Natural killer cell (primary cell): ENCODE data around the gene CCNF. TPM values are rescaled to one million over a fixed set of nuclear protein-coding genes. Genes with fewer than 3 reads are reported as not detected.

Experiments used
- ATAC-seq, 3 donors: fragments of 150-1000 bp in 2 of 3; fragments of 200-7000 bp in 1 of 3; cut with Tn5 transposase; 1 replicate in 1 of 3; 2 replicates in 2 of 3; pipeline ENCODE4 v1.10.0; 2021; ENCODE audit warnings: mild to moderate bottlenecking in 2 of 3, moderate library complexity in 2 of 3
- DNase-seq, 2 donors: peaks; one replicate each; pipeline versions ENCODE4 v3.0.0 to v3.0.0-alpha.2; 2013 to 2021; ENCODE audit warnings: mixed read lengths in 1 of 2
- H3K27ac ChIP-seq: one replicate; pipeline ENCODE4 v1.5.1; 2013; ENCODE audit warnings: mild to moderate bottlenecking, low read length
- H3K27me3 ChIP-seq: one replicate; pipeline ENCODE4 v1.6.1; 2013; ENCODE audit warnings: low read length; ENCODE audit not compliant: control insufficient read depth, insufficient read depth
- H3K36me3 ChIP-seq: one replicate; pipeline ENCODE4 v1.6.1; 2013; ENCODE audit warnings: low read length; ENCODE audit not compliant: control insufficient read depth, insufficient read depth
- H3K4me1 ChIP-seq: one replicate; pipeline ENCODE4 v1.6.1; 2013; ENCODE audit warnings: low read length; ENCODE audit not compliant: control insufficient read depth, insufficient read depth
- H3K4me3 ChIP-seq: one replicate; pipeline ENCODE4 v1.5.1; 2013; ENCODE audit warnings: low read length
- H3K9me3 ChIP-seq: one replicate; pipeline ENCODE4 v1.6.1; 2013; ENCODE audit warnings: low read length; ENCODE audit not compliant: control insufficient read depth, insufficient read depth
- H3K27ac Mint-ChIP-seq, 2 donors: one replicate each; pipeline ENCODE4 v1.8.0; 2022; ENCODE audit warnings: mild to moderate bottlenecking in 2 of 2, mixed read lengths in 2 of 2, moderate library complexity in 1 of 2
- H3K27me3 Mint-ChIP-seq, 2 donors: one replicate each; pipeline ENCODE4 v1.8.0; 2022; ENCODE audit warnings: low read depth in 2 of 2, mixed read lengths in 2 of 2
- H3K36me3 Mint-ChIP-seq: one replicate; pipeline ENCODE4 v1.8.0; 2022; ENCODE audit warnings: mixed read lengths
- H3K4me1 Mint-ChIP-seq, 2 donors: one replicate each; pipeline ENCODE4 v1.8.0; 2022; ENCODE audit warnings: mixed read lengths in 2 of 2
- H3K4me3 Mint-ChIP-seq: one replicate; pipeline ENCODE4 v1.8.0; 2022; ENCODE audit warnings: mild to moderate bottlenecking, moderate library complexity, mixed read lengths
- H3K9me3 Mint-ChIP-seq, 2 donors: one replicate each; pipeline ENCODE4 v1.8.0; 2022; ENCODE audit warnings: mixed read lengths in 2 of 2
- WGBS: methylation state at CpG from one replicate; pipeline ENCODE4 v1.1.7; 2013; ENCODE audit warnings: missing lambda C conversion rate; ENCODE audit not compliant: insufficient coverage; 5-methylcytosine and 5-hydroxymethylcytosine counted together
- intact Hi-C: fragments of 100-400 bp; cut with micrococcal nuclease; formaldehyde crosslinking; loops from one replicate; pipeline ENCODE4 v1.14.2; 2022
- total RNA-seq, 4 donors: library from RNA; stranded (reverse); fragments of 120-200 nt in 1 of 4; gene quantifications; one replicate each; pipeline versions ENCODE4 v1.2.3 to v1.2.4, GENCODE V29; 2013 to 2022
- TF ChIP-seq, protein P1 (sequence below): fragments of 200-600 bp; IDR thresholded peaks from one replicate; pipeline ENCODE4 v1.8.0; 2022; ENCODE audit warnings: antibody characterized with exemption

The CCNF gene
- total RNA-seq, 3 donors from 2014 or later (not counting 1 experiment from before 2014, with no cell fraction given) = 7.5 to 14.2 (median 8.4) TPM

- TF ChIP-seq, protein P1, sequence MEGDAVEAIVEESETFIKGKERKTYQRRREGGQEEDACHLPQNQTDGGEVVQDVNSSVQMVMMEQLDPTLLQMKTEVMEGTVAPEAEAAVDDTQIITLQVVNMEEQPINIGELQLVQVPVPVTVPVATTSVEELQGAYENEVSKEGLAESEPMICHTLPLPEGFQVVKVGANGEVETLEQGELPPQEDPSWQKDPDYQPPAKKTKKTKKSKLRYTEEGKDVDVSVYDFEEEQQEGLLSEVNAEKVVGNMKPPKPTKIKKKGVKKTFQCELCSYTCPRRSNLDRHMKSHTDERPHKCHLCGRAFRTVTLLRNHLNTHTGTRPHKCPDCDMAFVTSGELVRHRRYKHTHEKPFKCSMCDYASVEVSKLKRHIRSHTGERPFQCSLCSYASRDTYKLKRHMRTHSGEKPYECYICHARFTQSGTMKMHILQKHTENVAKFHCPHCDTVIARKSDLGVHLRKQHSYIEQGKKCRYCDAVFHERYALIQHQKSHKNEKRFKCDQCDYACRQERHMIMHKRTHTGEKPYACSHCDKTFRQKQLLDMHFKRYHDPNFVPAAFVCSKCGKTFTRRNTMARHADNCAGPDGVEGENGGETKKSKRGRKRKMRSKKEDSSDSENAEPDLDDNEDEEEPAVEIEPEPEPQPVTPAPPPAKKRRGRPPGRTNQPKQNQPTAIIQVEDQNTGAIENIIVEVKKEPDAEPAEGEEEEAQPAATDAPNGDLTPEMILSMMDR = no peak
- H3K36me3 ChIP-seq = no peaks in the 10 kb centered on the region
- no peak overlapping the region for H3K4me3 ChIP-seq
- peak overlapping the region; percentile 93 for H3K4me3 Mint-ChIP-seq
- intact Hi-C loops = no loop called here
- H3K27me3 ChIP-seq = no peaks in the 10 kb centered on the region
- H3K27ac Mint-ChIP-seq = no peak overlapping the region
- H3K27ac ChIP-seq = no peak overlapping the region
- no peaks in the 10 kb centered on the region for H3K9me3 ChIP-seq
- peaks cover 26 to 32% of the 10 kb centered on the region in 2 donors for H3K4me1 Mint-ChIP-seq
- peaks cover 33% of the 10 kb centered on the region for H3K4me1 ChIP-seq
- no peaks in the 10 kb centered on the region for H3K27me3 Mint-ChIP-seq
- no peak for DNase-seq
- WGBS = 94% methylated on average over 6 of the region's 6 CpGs
- no peaks in the 10 kb centered on the region for H3K9me3 Mint-ChIP-seq
- no peak for ATAC-seq
- no peaks in the 10 kb centered on the region for H3K36me3 Mint-ChIP-seq
Measured at GRCh38 chr16:2426941-2427361, 2.3 kb upstream of the CCNF start.

DNA sequence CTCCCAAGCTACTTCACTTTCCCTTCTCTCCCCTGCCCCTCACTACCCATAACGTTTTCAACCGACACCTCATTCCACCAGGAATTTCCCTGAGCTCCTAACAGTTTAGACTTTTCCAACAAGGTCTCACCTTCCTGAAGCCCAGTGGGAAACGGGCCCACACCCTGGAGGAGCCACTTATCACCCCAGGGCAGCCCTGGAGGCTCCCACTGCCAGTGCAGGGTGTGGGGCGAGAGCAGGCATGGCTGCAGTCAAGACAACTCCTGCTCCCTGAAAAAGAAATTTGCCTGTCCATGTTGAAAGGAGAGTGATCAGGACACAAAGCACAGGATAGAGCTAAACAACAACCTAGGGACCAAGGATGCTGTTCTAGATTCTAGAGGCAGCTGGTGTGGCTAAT lies 1.7 kb upstream of the CCNF start:
- Histone ChIP-seq H3K4me3 (no peak overlapping the region), H3K4me1 (peaks cover 27% of the 10 kb centered on the region), H3K36me3 (peaks cover 4% of the 10 kb centered on the region), H3K27me3 (no peaks in the 10 kb centered on the region), H3K27ac (no peak overlapping the region), H3K9me3 (no peaks in the 10 kb centered on the region)
- peak overlapping the region; percentile 93 for H3K4me3 Mint-ChIP-seq
- H3K27me3 Mint-ChIP-seq = no peaks in the 10 kb centered on the region
- WGBS = 97% methylated on average over 4 of the region's 4 CpGs
- TF ChIP-seq, protein P1 = no peak
- no peak for DNase-seq
- intact Hi-C loops = no loop called here
- no peak for ATAC-seq
- peak overlapping the region in 1 of 2 donors; percentile 83 for H3K27ac Mint-ChIP-seq
- peaks cover 26 to 27% of the 10 kb centered on the region in 2 donors for H3K4me1 Mint-ChIP-seq
- no peaks in the 10 kb centered on the region for H3K9me3 Mint-ChIP-seq
- H3K36me3 Mint-ChIP-seq = no peaks in the 10 kb centered on the region

GRCh38 chr16:2428051-2428783 lies 1.0 kb upstream of the CCNF start:
- Mint-ChIP-seq H3K27me3 (no peaks in the 10 kb centered on the region), H3K4me1 (peaks cover 25 to 26% of the 10 kb centered on the region in 2 donors), H3K9me3 (no peaks in the 10 kb centered on the region), H3K27ac (peak overlapping the region; percentile 68 to 83), H3K36me3 (no peaks in the 10 kb centered on the region), H3K4me3 (peak overlapping the region; percentile 93)
- no peak for ATAC-seq
- WGBS = 38% methylated on average over 28 of the region's 28 CpGs
- H3K36me3 ChIP-seq = peaks cover 11% of the 10 kb centered on the region
- H3K4me3 ChIP-seq = peak overlapping the region; percentile 70
- TF ChIP-seq, protein P1 = no peak
- no peaks in the 10 kb centered on the region for H3K27me3 ChIP-seq
- no peak overlapping the region for H3K27ac ChIP-seq
- intact Hi-C loops = no loop called here
- DNase-seq = peak in 1 of 2 donors; percentile 43
- H3K9me3 ChIP-seq = no peaks in the 10 kb centered on the region
- H3K4me1 ChIP-seq = peaks cover 20% of the 10 kb centered on the region

- H3K36me3 Mint-ChIP-seq = no peaks in the 10 kb centered on the region
- H3K4me1 Mint-ChIP-seq = peaks cover 25 to 26% of the 10 kb centered on the region in 2 donors
- no peaks in the 10 kb centered on the region for H3K9me3 Mint-ChIP-seq
- no peaks in the 10 kb centered on the region for H3K27me3 Mint-ChIP-seq
- peak overlapping the region; percentile 93 for H3K4me3 Mint-ChIP-seq
- peaks cover 12% of the 10 kb centered on the region for H3K36me3 ChIP-seq
- peaks cover 19% of the 10 kb centered on the region for H3K4me1 ChIP-seq
- no peaks in the 10 kb centered on the region for H3K9me3 ChIP-seq
- no peak for ATAC-seq
- TF ChIP-seq, protein P1 = no peak
- no peak overlapping the region for H3K27ac ChIP-seq
- H3K4me3 ChIP-seq = peak overlapping the region; percentile 70
- DNase-seq = no peak
- intact Hi-C loops = no loop called here
- WGBS = under 1% methylated on average over 24 of the region's 24 CpGs
- peak overlapping the region; percentile 68 to 83 for H3K27ac Mint-ChIP-seq
- H3K27me3 ChIP-seq = no peaks in the 10 kb centered on the region
Measured at GRCh38 chr16:2428784-2429033, 538 bp upstream of the CCNF start.
